ENCODE data around the gene FANCC.

GRCh38 chr9:95115104-95115503 lies 202.4 kb downstream of the FANCC start:
- TF ChIP-seq ZFX (IDR thresholded peaks at IDR 0.05) (no peak), POLR2A (IDR thresholded peaks at IDR 0.05; ENCODE audit: borderline replicate concordance, extremely low read depth, insufficient read depth, insufficient read length) (no peak), RAD21 (IDR thresholded peaks at IDR 0.05; ENCODE audit: low read depth) (no peak), SRF (IDR thresholded peaks at IDR 0.05; ENCODE audit: low read depth) (no peak), EZH2phosphoT487 (IDR thresholded peaks at IDR 0.05; ENCODE audit: borderline replicate concordance) (no peak), FOSL1 (IDR thresholded peaks at IDR 0.05; ENCODE audit: low read depth) (no peak), CEBPB (IDR thresholded peaks at IDR 0.05; ENCODE audit: low read depth) (no peak), YY1 (IDR thresholded peaks at IDR 0.05; ENCODE audit: extremely low read depth, insufficient replicate concordance, low read depth, low read length) (no peak), POLR2AphosphoS5 (IDR thresholded peaks at IDR 0.05; ENCODE audit: low read depth, low read length) (no peak), TCF7L2 (IDR thresholded peaks at IDR 0.05; ENCODE audit: borderline replicate concordance, extremely low read depth, insufficient read depth, insufficient read length) (no peak), SP1 (IDR thresholded peaks at IDR 0.05; ENCODE audit: low read depth) (no peak), EZH2 (IDR thresholded peaks at IDR 0.05) (no peak)
- TF ChIP-seq, protein P1, sequence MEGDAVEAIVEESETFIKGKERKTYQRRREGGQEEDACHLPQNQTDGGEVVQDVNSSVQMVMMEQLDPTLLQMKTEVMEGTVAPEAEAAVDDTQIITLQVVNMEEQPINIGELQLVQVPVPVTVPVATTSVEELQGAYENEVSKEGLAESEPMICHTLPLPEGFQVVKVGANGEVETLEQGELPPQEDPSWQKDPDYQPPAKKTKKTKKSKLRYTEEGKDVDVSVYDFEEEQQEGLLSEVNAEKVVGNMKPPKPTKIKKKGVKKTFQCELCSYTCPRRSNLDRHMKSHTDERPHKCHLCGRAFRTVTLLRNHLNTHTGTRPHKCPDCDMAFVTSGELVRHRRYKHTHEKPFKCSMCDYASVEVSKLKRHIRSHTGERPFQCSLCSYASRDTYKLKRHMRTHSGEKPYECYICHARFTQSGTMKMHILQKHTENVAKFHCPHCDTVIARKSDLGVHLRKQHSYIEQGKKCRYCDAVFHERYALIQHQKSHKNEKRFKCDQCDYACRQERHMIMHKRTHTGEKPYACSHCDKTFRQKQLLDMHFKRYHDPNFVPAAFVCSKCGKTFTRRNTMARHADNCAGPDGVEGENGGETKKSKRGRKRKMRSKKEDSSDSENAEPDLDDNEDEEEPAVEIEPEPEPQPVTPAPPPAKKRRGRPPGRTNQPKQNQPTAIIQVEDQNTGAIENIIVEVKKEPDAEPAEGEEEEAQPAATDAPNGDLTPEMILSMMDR (IDR thresholded peaks at IDR 0.05 in 2 of 3, conservative IDR thresholded peaks at IDR 0.05 in 1 of 3; ENCODE audit: borderline replicate concordance in 1 of 3, insufficient read depth in 1 of 3, low read depth in 2 of 3, low read length in 2 of 3), result no peak
